HuH-7.5 (cell line): Measurements from ENCODE around the gene FOXJ2.
"Not testable (repeated sequence)": the region's sequence is repeated elsewhere in the genome, so short reads cannot be mapped to it uniquely, and the experiment has no call there.

Source experiments
- DNase-seq: peaks from one replicate; pipeline ENCODE4 v3.0.0; 2011; ENCODE audit warnings: low spot score

Gene FOXJ2

GRCh38 chr12:8030189-8030588 is 2.3 kb upstream of the FOXJ2 start:
- no peak for DNase-seq

GRCh38 chr12:8031017-8031416 is 1.5 kb upstream of the FOXJ2 start:
- not testable (repeated sequence) for DNase-seq

- no peak for DNase-seq
Observed at GRCh38 chr12:8031872-8032241, 659 bp upstream of the FOXJ2 start.

- peak; percentile 60 for DNase-seq
Observed at GRCh38 chr12:8033153-8034044, 883 bp downstream of the FOXJ2 start.

- no peak for DNase-seq
Observed at GRCh38 chr12:8034802-8035201, 2.3 kb downstream of the FOXJ2 start.

GRCh38 chr12:8035440-8036010 is 3.0 kb downstream of the FOXJ2 start:
- DNase-seq: no peak

GRCh38 chr12:8036346-8036745 is 3.8 kb downstream of the FOXJ2 start:
- DNase-seq: no peak

- DNase-seq: no peak
Observed at GRCh38 chr12:8037046-8037663, 4.6 kb downstream of the FOXJ2 start.

- DNase-seq: no peak
Observed at GRCh38 chr12:8037947-8038346, 5.4 kb downstream of the FOXJ2 start.

- DNase-seq: peak; percentile 55
Observed at GRCh38 chr12:8038659-8039114, 6.2 kb downstream of the FOXJ2 start.

GRCh38 chr12:8040791-8041190 is 8.3 kb downstream of the FOXJ2 start:
- DNase-seq: no peak

GRCh38 chr12:8045952-8046944 is 13.7 kb downstream of the FOXJ2 start:
- DNase-seq: peak; percentile 69

- no peak for DNase-seq
Observed at GRCh38 chr12:8047842-8048241, 15.3 kb downstream of the FOXJ2 start.

- no peak for DNase-seq
Observed at GRCh38 chr12:8048906-8049305, 16.4 kb downstream of the FOXJ2 start.

GRCh38 chr12:8050600-8051250 is 18.2 kb downstream of the FOXJ2 start:
- no peak for DNase-seq

GRCh38 chr12:8052679-8053078 is 20.2 kb downstream of the FOXJ2 start:
- DNase-seq: no peak

GRCh38 chr12:8054816-8055215 is 22.3 kb downstream of the FOXJ2 start:
- DNase-seq: no peak

- no peak for DNase-seq
Observed at GRCh38 chr12:8057306-8057705, 24.8 kb downstream of the FOXJ2 start.

GRCh38 chr12:8057839-8058238 is 25.3 kb downstream of the FOXJ2 start:
- DNase-seq: no peak

- DNase-seq: no peak
Observed at GRCh38 chr12:8058506-8058905, 26.0 kb downstream of the FOXJ2 start.

GRCh38 chr12:8064131-8064530 is 31.6 kb downstream of the FOXJ2 start:
- no peak for DNase-seq
